Measurements from ENCODE around the gene ATAD3A. TPM values are rescaled to one million over a fixed set of nuclear protein-coding genes. Genes with fewer than 3 reads are reported as not detected.
A peak's percentile ranks its signal among the peaks of the same experiment; 100 is the strongest.

The ATAD3A gene
- total RNA-seq, 2 experiments from 2014 or later, result 31.9 to 32.3 TPM

- Mint-ChIP-seq H3K4me3 (no peak overlapping the region), H3K9me3 (no peaks in the 10 kb centered on the region), H3K27me3 (no peaks in the 10 kb centered on the region), H3K4me1 (peaks cover 9% of the 10 kb centered on the region), H3K36me3 (ENCODE audit: low read depth) (peaks cover 38% of the 10 kb centered on the region), H3K27ac (no peak overlapping the region)
- POLR2A ChIA-PET, result no interaction called here
- DNase-seq, result no peak
- CTCF ChIA-PET, result interaction anchor here (1.1 kb wide), 1 partner anchor 50 kb away, joined by 3 read pairs; no protein-coding TSS in a partner anchor
Observed at GRCh38 chr1:1563688-1564087, 51.7 kb downstream of the ATAD3A start.

GRCh38 chr1:1564268-1564667 is 52.3 kb downstream of the ATAD3A start:
- ChIA-PET CTCF (no interaction called here), POLR2A (no interaction called here)
- Mint-ChIP-seq H3K4me1 (peaks cover 10% of the 10 kb centered on the region), H3K9me3 (no peaks in the 10 kb centered on the region), H3K36me3 (ENCODE audit: low read depth) (peaks cover 38% of the 10 kb centered on the region), H3K27ac (no peak overlapping the region), H3K27me3 (no peaks in the 10 kb centered on the region), H3K4me3 (no peak overlapping the region)
- no peak for DNase-seq

GRCh38 chr1:1565340-1565739 is 53.4 kb downstream of the ATAD3A start:
- Mint-ChIP-seq H3K4me3 (no peak overlapping the region), H3K9me3 (no peaks in the 10 kb centered on the region), H3K27me3 (no peaks in the 10 kb centered on the region), H3K36me3 (ENCODE audit: low read depth) (peaks cover 42% of the 10 kb centered on the region), H3K27ac (no peak overlapping the region), H3K4me1 (peaks cover 19% of the 10 kb centered on the region)
- POLR2A ChIA-PET, result no interaction called here
- no peak for DNase-seq
- CTCF ChIA-PET, result interaction anchor here (0.8 kb wide), 1 partner anchor 15 kb away, joined by 4 read pairs; no protein-coding TSS in a partner anchor

- POLR2A ChIA-PET, result no interaction called here
- Mint-ChIP-seq H3K27ac (no peak overlapping the region), H3K27me3 (no peaks in the 10 kb centered on the region), H3K36me3 (ENCODE audit: low read depth) (peaks cover 45% of the 10 kb centered on the region), H3K9me3 (no peaks in the 10 kb centered on the region), H3K4me3 (no peak overlapping the region), H3K4me1 (peaks cover 27% of the 10 kb centered on the region)
- CTCF ChIA-PET, result no interaction called here
- DNase-seq, result no peak
Observed at GRCh38 chr1:1567152-1567875, 55.4 kb downstream of the ATAD3A start.

GRCh38 chr1:1567891-1568291 is 55.9 kb downstream of the ATAD3A start:
- POLR2A ChIA-PET, result no interaction called here

GRCh38 chr1:1569341-1569740 is 57.4 kb downstream of the ATAD3A start:
- Mint-ChIP-seq H3K4me3 (no peak overlapping the region), H3K36me3 (ENCODE audit: low read depth) (peaks cover 42% of the 10 kb centered on the region), H3K4me1 (peaks cover 34% of the 10 kb centered on the region), H3K27me3 (no peaks in the 10 kb centered on the region), H3K27ac (no peak overlapping the region), H3K9me3 (no peaks in the 10 kb centered on the region)
- no peak for DNase-seq
- ChIA-PET CTCF (no interaction called here), POLR2A (no interaction called here)

More at GRCh38 chr1:1567891-1568291, 55.9 kb downstream of the ATAD3A start:
- no peak for DNase-seq
- Mint-ChIP-seq H3K4me3 (no peak overlapping the region), H3K27me3 (no peaks in the 10 kb centered on the region), H3K9me3 (no peaks in the 10 kb centered on the region), H3K36me3 (ENCODE audit: low read depth) (peaks cover 44% of the 10 kb centered on the region), H3K27ac (no peak overlapping the region), H3K4me1 (peaks cover 30% of the 10 kb centered on the region)
- CTCF ChIA-PET, result no interaction called here

- Mint-ChIP-seq H3K36me3 (ENCODE audit: low read depth) (peaks cover 18% of the 10 kb centered on the region), H3K4me1 (peaks cover 36% of the 10 kb centered on the region), H3K9me3 (no peaks in the 10 kb centered on the region), H3K4me3 (peak overlapping the region; percentile 98), H3K27me3 (no peaks in the 10 kb centered on the region), H3K27ac (peak overlapping the region; percentile 99)
- DNase-seq, result peak; percentile 71
- ChIA-PET POLR2A (no interaction called here), CTCF (no interaction called here)
Observed at GRCh38 chr1:1573843-1574720, 62.1 kb downstream of the ATAD3A start.

GRCh38 chr1:1574721-1575537 is 63.0 kb downstream of the ATAD3A start, which contains the start of gene SSU72:
Gene SSU72 (minus strand): TSS chr1:1574863. CDS start chr1:1574557, 306 bp downstream.
- POLR2A ChIA-PET, result no interaction called here
- Mint-ChIP-seq H3K9me3 (no peaks in the 10 kb centered on the region), H3K4me3 (peak within 1 kb of the TSS; percentile 98), H3K27ac (peak within 1 kb of the TSS; percentile 100), H3K36me3 (ENCODE audit: low read depth) (peaks cover 18% of the 10 kb centered on the region), H3K4me1 (peaks cover 30% of the 10 kb centered on the region), H3K27me3 (no peaks in the 10 kb centered on the region)
- CTCF ChIA-PET, result no interaction called here
- DNase-seq, result peak; percentile 94

- Mint-ChIP-seq H3K27me3 (peaks cover 15% of the 10 kb centered on the region), H3K36me3 (ENCODE audit: low read depth) (peaks cover 7% of the 10 kb centered on the region), H3K9me3 (no peaks in the 10 kb centered on the region), H3K27ac (no peak overlapping the region), H3K4me1 (peaks cover 18% of the 10 kb centered on the region), H3K4me3 (no peak overlapping the region)
- ChIA-PET POLR2A (no interaction called here), CTCF (interaction anchor here (0.5 to 1.0 kb wide), 2 partner anchors 37 to 304 kb away, joined by 3 to 5 read pairs; no protein-coding TSS in a partner anchor)
- no peak for DNase-seq
Observed at GRCh38 chr1:1577367-1578011, 65.5 kb downstream of the ATAD3A start.

- H3K4me1 Mint-ChIP-seq, result peaks cover 13% of the 10 kb centered on the region
- no peak overlapping the region for H3K27ac Mint-ChIP-seq
- POLR2A ChIA-PET, result no interaction called here
- no peak overlapping the region for H3K4me3 Mint-ChIP-seq
- CTCF ChIA-PET, result interaction anchor here (0.6 to 1.6 kb wide), 6 partner anchors 10 to 307 kb away, joined by 3 to 4 read pairs (median 3); partner anchors contain the start of gene MIB2
- H3K27me3 Mint-ChIP-seq, result peaks cover 15% of the 10 kb centered on the region
- no peaks in the 10 kb centered on the region for H3K9me3 Mint-ChIP-seq
- DNase-seq, result no peak
- peaks cover 5% of the 10 kb centered on the region for H3K36me3 Mint-ChIP-seq (ENCODE audit: low read depth)
Observed at GRCh38 chr1:1578371-1578940, 66.5 kb downstream of the ATAD3A start.

GRCh38 chr1:1582585-1583346 is 70.8 kb downstream of the ATAD3A start:
- Mint-ChIP-seq H3K36me3 (ENCODE audit: low read depth) (no peaks in the 10 kb centered on the region), H3K9me3 (no peaks in the 10 kb centered on the region), H3K4me1 (peaks cover 5% of the 10 kb centered on the region), H3K4me3 (no peak overlapping the region), H3K27me3 (peaks cover 15% of the 10 kb centered on the region), H3K27ac (no peak overlapping the region)
- CTCF ChIA-PET, result interaction anchor here (0.7 kb wide), 1 partner anchor 176 kb away, joined by 3 read pairs; the partner anchor contains the start of gene MRPL20
- POLR2A ChIA-PET, result no interaction called here
- DNase-seq, result no peak
